Mucosa of rectum (tissue), 2 donors: Measurements from ENCODE around the gene SELENOH.

Source experiments
- H3K27ac ChIP-seq, 2 donors: one replicate each; pipeline ENCODE4 v1.7.0; 2013; ENCODE audit warnings: inconsistent platforms in 2 of 2, low read depth in 2 of 2, low read length in 2 of 2
- H3K27me3 ChIP-seq, 2 donors: one replicate each; pipeline ENCODE4 v1.7.0; 2013; ENCODE audit warnings: low read length in 2 of 2; ENCODE audit not compliant: control insufficient read depth in 2 of 2, insufficient read depth in 2 of 2
- H3K36me3 ChIP-seq, 2 donors: one replicate each; pipeline ENCODE4 v1.7.0; 2013; ENCODE audit warnings: low read length in 2 of 2; ENCODE audit not compliant: control insufficient read depth in 2 of 2, insufficient read depth in 2 of 2
- H3K4me1 ChIP-seq, 2 donors: one replicate each; pipeline ENCODE4 v1.7.0; 2013; ENCODE audit warnings: low read length in 2 of 2, mild to moderate bottlenecking in 1 of 2; ENCODE audit not compliant: control insufficient read depth in 2 of 2, insufficient read depth in 2 of 2
- H3K4me3 ChIP-seq, 2 donors: one replicate each; pipeline ENCODE4 v1.7.0; 2013; ENCODE audit warnings: low read length in 2 of 2
- H3K9ac ChIP-seq, 2 donors: one replicate each; pipeline ENCODE4 v1.7.0; 2013; ENCODE audit warnings: low read length in 2 of 2, low read depth in 1 of 2, mild to moderate bottlenecking in 1 of 2
- H3K9me3 ChIP-seq, 2 donors: one replicate each; pipeline ENCODE4 v1.7.0; 2013; ENCODE audit warnings: low read length in 2 of 2; ENCODE audit not compliant: control insufficient read depth in 2 of 2
- donor health status: healthy.
- donor health status: Normal muscosa, but diverticular disease.

The SELENOH gene

GRCh38 chr11:57764021-57764420, 22.7 kb downstream of the SELENOH start:
- Histone ChIP-seq H3K4me3 (peak overlapping the region; percentile 87 to 98), H3K36me3 (peaks cover 0 to 3% of the 10 kb centered on the region in 2 donors), H3K27me3 (no peaks in the 10 kb centered on the region), H3K9me3 (no peaks in the 10 kb centered on the region), H3K4me1 (peaks cover 6 to 16% of the 10 kb centered on the region in 2 donors), H3K9ac (peak overlapping the region; percentile 89 to 98), H3K27ac (peak overlapping the region; percentile 93 to 99)

- H3K27ac ChIP-seq: peak overlapping the region; percentile 25 to 99
- H3K4me3 ChIP-seq: peak overlapping the region; percentile 87 to 98
- peaks cover 0 to 3% of the 10 kb centered on the region in 2 donors for H3K36me3 ChIP-seq
- H3K9me3 ChIP-seq: no peaks in the 10 kb centered on the region
- H3K4me1 ChIP-seq: peaks cover 11 to 16% of the 10 kb centered on the region in 2 donors
- H3K9ac ChIP-seq: peak overlapping the region; percentile 14 to 98
- no peaks in the 10 kb centered on the region for H3K27me3 ChIP-seq
Observed at GRCh38 chr11:57764566-57764965, 23.3 kb downstream of the SELENOH start.

DNA sequence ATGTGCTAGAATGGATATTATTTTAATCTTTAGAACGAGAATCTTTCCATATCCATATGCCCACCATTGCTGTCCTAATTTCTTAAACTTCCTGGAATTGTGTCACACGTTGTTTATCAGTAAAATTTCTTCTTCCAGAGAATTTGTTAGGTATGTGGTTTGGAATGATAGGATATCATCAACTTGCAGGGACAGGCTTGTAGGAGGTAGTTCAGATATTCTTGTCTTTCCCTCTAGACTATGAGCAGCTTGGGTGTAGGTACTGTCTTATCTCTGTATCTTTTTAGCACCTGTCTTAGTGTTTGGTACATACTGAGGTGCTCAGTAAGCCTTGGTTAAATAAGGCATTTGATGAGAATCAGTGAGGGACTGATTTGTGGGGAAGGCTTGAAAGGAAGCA, 23.7 kb downstream of the SELENOH start:
- H3K36me3 ChIP-seq: peaks cover 0 to 3% of the 10 kb centered on the region in 2 donors
- H3K4me3 ChIP-seq: peak overlapping the region; percentile 87 to 98
- peak overlapping the region; percentile 25 to 99 for H3K27ac ChIP-seq
- H3K9ac ChIP-seq: peak overlapping the region; percentile 14 to 98
- peaks cover 11 to 16% of the 10 kb centered on the region in 2 donors for H3K4me1 ChIP-seq
- H3K9me3 ChIP-seq: no peaks in the 10 kb centered on the region
- no peaks in the 10 kb centered on the region for H3K27me3 ChIP-seq

- Histone ChIP-seq H3K9ac (no peak overlapping the region), H3K27ac (no peak overlapping the region), H3K4me3 (no peak overlapping the region), H3K27me3 (no peaks in the 10 kb centered on the region), H3K4me1 (peaks cover 18 to 35% of the 10 kb centered on the region in 2 donors), H3K36me3 (peaks cover 0 to 3% of the 10 kb centered on the region in 2 donors), H3K9me3 (no peaks in the 10 kb centered on the region)
Observed at GRCh38 chr11:57770793-57771192, 29.5 kb downstream of the SELENOH start.

GRCh38 chr11:57771365-57771764, 30.1 kb downstream of the SELENOH start:
- Histone ChIP-seq H3K36me3 (peaks cover 0 to 3% of the 10 kb centered on the region in 2 donors), H3K9ac (no peak overlapping the region), H3K27ac (no peak overlapping the region), H3K9me3 (no peaks in the 10 kb centered on the region), H3K4me1 (peaks cover 24 to 39% of the 10 kb centered on the region in 2 donors), H3K4me3 (no peak overlapping the region), H3K27me3 (no peaks in the 10 kb centered on the region)

DNA sequence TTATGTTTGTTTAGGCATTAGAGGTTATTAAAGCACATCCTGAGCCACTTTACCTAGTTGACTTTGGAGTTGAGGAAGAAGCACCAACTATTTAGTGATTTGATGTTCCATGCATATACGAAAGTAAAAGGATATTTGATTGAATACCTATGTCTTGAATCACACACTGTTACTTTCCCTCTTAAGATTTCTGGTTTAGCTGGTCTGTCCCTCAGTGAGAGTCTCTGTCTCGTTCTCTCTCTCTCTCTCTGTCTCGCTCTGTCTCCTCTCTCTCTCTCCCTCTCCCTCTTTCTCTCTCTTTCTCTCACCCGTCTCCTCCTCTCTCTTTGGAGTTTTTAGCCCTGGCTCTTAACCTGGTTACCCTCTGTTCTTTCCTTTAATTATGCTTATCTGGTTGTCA, 31.3 kb downstream of the SELENOH start:
- Histone ChIP-seq H3K9ac (no peak overlapping the region), H3K4me1 (peaks cover 36 to 50% of the 10 kb centered on the region in 2 donors), H3K27me3 (no peaks in the 10 kb centered on the region), H3K4me3 (no peak overlapping the region), H3K9me3 (no peaks in the 10 kb centered on the region), H3K27ac (no peak overlapping the region), H3K36me3 (no peaks in the 10 kb centered on the region)

DNA sequence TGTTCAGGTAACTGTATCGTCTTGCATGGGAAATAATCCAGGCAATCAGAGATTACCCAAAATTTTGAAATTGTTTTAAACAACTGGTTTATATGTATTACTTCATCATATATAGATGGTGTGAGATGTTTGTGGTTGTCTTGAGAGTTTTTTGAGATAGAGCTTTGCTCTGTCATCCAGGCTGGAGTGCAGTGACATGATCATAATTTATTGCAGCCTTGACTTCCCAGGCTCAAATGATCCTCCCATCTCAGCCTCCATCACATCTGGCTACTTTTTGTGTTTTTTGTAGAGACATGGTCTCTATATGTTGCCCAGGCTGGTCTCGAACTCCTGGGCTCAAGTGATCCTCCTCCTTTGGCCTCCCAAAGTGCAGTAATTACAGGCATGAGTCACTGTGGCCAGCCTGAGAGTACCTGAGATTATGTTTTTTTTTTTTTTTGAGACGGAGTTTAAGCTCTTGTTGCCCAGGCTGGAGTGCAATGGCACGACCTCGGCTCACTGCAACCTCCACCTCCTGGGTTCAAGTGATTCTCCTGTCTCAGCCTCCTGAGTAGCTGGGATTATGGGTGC, 31.8 kb downstream of the SELENOH start:
- no peak overlapping the region for H3K4me3 ChIP-seq
- no peaks in the 10 kb centered on the region for H3K27me3 ChIP-seq
- H3K27ac ChIP-seq: no peak overlapping the region
- H3K4me1 ChIP-seq: peaks cover 41 to 55% of the 10 kb centered on the region in 2 donors
- H3K9ac ChIP-seq: no peak overlapping the region
- no peaks in the 10 kb centered on the region for H3K36me3 ChIP-seq
- no peaks in the 10 kb centered on the region for H3K9me3 ChIP-seq

DNA sequence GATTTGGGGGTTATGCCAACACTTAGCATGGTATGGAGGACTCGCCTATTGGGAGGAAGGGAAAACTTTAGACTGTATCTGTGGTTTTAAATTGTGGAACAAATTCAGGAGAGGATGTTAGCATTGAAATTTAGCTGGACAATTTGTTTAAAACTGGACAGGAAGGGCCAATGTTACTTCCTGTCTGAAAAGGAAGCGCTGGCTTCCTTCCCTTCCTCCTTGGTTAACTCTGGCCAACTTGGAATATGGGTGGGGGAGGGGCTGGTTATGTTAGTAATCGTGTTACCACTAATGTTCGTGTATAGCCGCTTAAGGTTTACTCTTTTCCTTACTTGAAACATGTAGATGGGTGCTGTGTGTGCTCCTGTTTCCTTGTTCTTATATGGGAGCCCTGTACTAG, 34.2 kb downstream of the SELENOH start:
- H3K27me3 ChIP-seq: no peaks in the 10 kb centered on the region
- peak overlapping the region; percentile 94 to 95 for H3K27ac ChIP-seq
- peak overlapping the region in 1 of 2 donors; percentile 45 for H3K9ac ChIP-seq
- H3K4me1 ChIP-seq: peaks cover 49 to 79% of the 10 kb centered on the region in 2 donors
- no peaks in the 10 kb centered on the region for H3K9me3 ChIP-seq
- H3K4me3 ChIP-seq: peak overlapping the region; percentile 12 to 37
- H3K36me3 ChIP-seq: no peaks in the 10 kb centered on the region

GRCh38 chr11:57776031-57776521, 34.8 kb downstream of the SELENOH start:
- Histone ChIP-seq H3K27me3 (no peaks in the 10 kb centered on the region), H3K9me3 (no peaks in the 10 kb centered on the region), H3K9ac (peak overlapping the region in 1 of 2 donors; percentile 45), H3K4me3 (peak overlapping the region; percentile 12 to 37), H3K36me3 (no peaks in the 10 kb centered on the region), H3K27ac (peak overlapping the region; percentile 94 to 95), H3K4me1 (peaks cover 53 to 82% of the 10 kb centered on the region in 2 donors)

DNA sequence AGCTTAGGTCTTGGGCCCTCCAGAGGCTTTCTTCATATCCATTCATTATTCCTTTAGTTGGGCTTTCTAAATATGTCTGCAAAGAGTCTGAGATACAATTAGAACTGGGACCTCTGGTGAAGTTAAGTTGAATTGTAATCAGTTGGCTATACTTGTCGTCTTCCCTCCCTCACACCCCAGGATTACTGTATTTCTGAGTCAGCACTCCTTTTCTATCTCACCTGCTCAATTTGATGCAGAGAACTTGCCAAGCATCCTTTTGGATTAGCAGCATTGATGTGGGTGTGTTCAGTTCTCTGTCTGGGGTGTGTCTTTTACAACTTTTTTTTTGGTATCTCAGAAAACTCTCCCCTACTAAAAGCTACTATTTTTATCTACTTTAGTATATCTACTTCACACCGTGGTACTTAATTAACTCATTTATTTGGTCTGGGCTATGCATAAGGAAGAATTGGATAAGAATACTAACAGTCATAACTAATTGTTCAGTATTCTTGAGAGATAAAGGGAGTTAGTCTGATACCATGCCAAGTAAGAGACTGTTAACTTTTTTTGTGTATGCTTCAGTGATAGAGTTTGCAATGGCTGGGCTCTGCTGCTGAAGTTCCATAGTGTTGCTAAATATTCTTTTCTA, 35.4 kb downstream of the SELENOH start:
- H3K4me3 ChIP-seq: peak overlapping the region in 1 of 2 donors; percentile 45
- H3K27ac ChIP-seq: peak overlapping the region; percentile 94 to 95
- no peaks in the 10 kb centered on the region for H3K27me3 ChIP-seq
- H3K4me1 ChIP-seq: peaks cover 58 to 85% of the 10 kb centered on the region in 2 donors
- peak overlapping the region in 1 of 2 donors; percentile 76 for H3K9ac ChIP-seq
- no peaks in the 10 kb centered on the region for H3K36me3 ChIP-seq
- H3K9me3 ChIP-seq: no peaks in the 10 kb centered on the region
